Measurements from ENCODE around the gene EFCAB14. TPM values are rescaled to one million over a fixed set of nuclear protein-coding genes. Genes with fewer than 3 reads are reported as not detected.

EFCAB14 gene
- total and polyA plus RNA-seq, 2 experiments from 2014 or later = 23.3 to 49.0 TPM

- Histone ChIP-seq H3F3A (replicated peaks; ENCODE audit: low read depth) (no peaks in the 10 kb centered on the region), H4K20me1 (replicated peaks; ENCODE audit: insufficient read depth) (no peaks in the 10 kb centered on the region), H3K27me3 (ENCODE audit: insufficient read depth) (no peaks in the 10 kb centered on the region), H3K9me2 (ENCODE audit: insufficient read depth) (peaks cover 4% of the 10 kb centered on the region; the same call in 1 of the 2 replicates), H3K79me2 (replicated peaks; ENCODE audit: insufficient read depth) (no peaks in the 10 kb centered on the region), H3K36me3 (ENCODE audit: insufficient read depth) (no peaks in the 10 kb centered on the region), H3K4me1 (ENCODE audit: insufficient read depth) (no peaks in the 10 kb centered on the region), H3K4me3 (no peak overlapping the region), H2AFZ (no peak overlapping the region), H3K27ac (ENCODE audit: low read depth) (no peak overlapping the region), H3K4me2 (no peak overlapping the region)
- Mint-ChIP-seq H3K27ac (no peak overlapping the region), H3K36me3 (ENCODE audit: low read depth) (peaks cover 10% of the 10 kb centered on the region; the same call in 2 of the 3 replicates), H3K4me1 (no peaks in the 10 kb centered on the region; the same call in 2 of the 3 replicates), H3K27me3 (ENCODE audit: insufficient read depth, low read depth, poor library complexity) (peaks cover 10% of the 10 kb centered on the region), H3K4me3 (no peak overlapping the region), H3K9me3 (peaks cover 22% of the 10 kb centered on the region)
- ATAC-seq (no peak), DNase-seq (ENCODE audit: low spot score) (no peak)
- no peak for TF ChIP-seq NANOG (IDR thresholded peaks at IDR 0.05; ENCODE audit: borderline replicate concordance)
- no peak for TF ChIP-seq ZNF462 (CRISPR knock-in tag; IDR thresholded peaks at IDR 0.05)
- TF ChIP-seq CREB1 (CRISPR knock-in tag; IDR thresholded peaks at IDR 0.05; ENCODE audit: low read depth) = no peak
- no peak for TF ChIP-seq JUNB (IDR thresholded peaks at IDR 0.05; ENCODE audit: unreplicated experiment)
- TF ChIP-seq ZNF114 (CRISPR knock-in tag; IDR thresholded peaks at IDR 0.05) = no peak
- no peak for TF ChIP-seq EZH2phosphoT487 (IDR thresholded peaks at IDR 0.05; ENCODE audit: unreplicated experiment)
- no peak for TF ChIP-seq STAT1 (IDR thresholded peaks at IDR 0.05; ENCODE audit: unreplicated experiment)
- TF ChIP-seq ZNF331 (CRISPR knock-in tag; IDR thresholded peaks at IDR 0.05; ENCODE audit: low read depth) = no peak
- TF ChIP-seq REST (IDR thresholded peaks at IDR 0.05; ENCODE audit: unreplicated experiment) = no peak
- no peak for TF ChIP-seq CTCF (conservative IDR thresholded peaks at IDR 0.05; ENCODE audit: low read depth in 2 of 2)
- TF ChIP-seq ETS1 (IDR thresholded peaks at IDR 0.05) = no peak
- TF ChIP-seq POLR2AphosphoS5 (IDR thresholded peaks at IDR 0.05; ENCODE audit: low read depth) = no peak
Observed at GRCh38 chr1:46764402-46764801, 45.5 kb upstream of the EFCAB14 start.
